B cell (primary cell): ENCODE measurements around the gene TREH. TPM values are rescaled to one million over a fixed set of nuclear protein-coding genes. Genes with fewer than 3 reads are reported as not detected.

Experiments used
- ATAC-seq: fragments of 200-7000 bp; cut with Tn5 transposase; one replicate; pipeline ENCODE4 v1.10.0; 2021; ENCODE audit warnings: low read depth, mild to moderate bottlenecking, moderate number of reproducible peaks, moderate library complexity
- CTCF ChIA-PET: fragments of 350-600 bp; sonication (Branson Sonifier 250); formaldehyde crosslinking; loops from one replicate; lab custom pipeline; 2021; ENCODE audit warnings: antibody characterized with exemption, inconsistent platforms; lab: Charles Lee
- POLR2A ChIA-PET: fragments of 350-600 bp; sonication (Branson Sonifier 250); formaldehyde crosslinking; loops from one replicate; lab custom pipeline; 2021; ENCODE audit warnings: antibody characterized with exemption; lab: Charles Lee
- DNase-seq: peaks from one replicate; pipeline ENCODE4 v3.0.0; 2013
- H2AFZ ChIP-seq: 2 replicates; pipeline ENCODE4 v1.6.1; 2012; ENCODE audit warnings: mild to moderate bottlenecking, low read depth, low read length; ENCODE audit not compliant: insufficient read depth, poor library complexity, severe bottlenecking
- H3K27ac ChIP-seq, 2 donors: 1 replicate in 1 of 2; 2 replicates in 1 of 2; pipeline ENCODE4 v1.5.1; 2012 to 2013; ENCODE audit warnings: low read length in 2 of 2, mild to moderate bottlenecking in 2 of 2, moderate library complexity in 1 of 2
- H3K27me3 ChIP-seq, 4 experiments: fragments of 200-600 bp in 1 of 4; sonication (generic) in 1 of 4; replicated peaks in 1 of 4; 1 replicate in 2 of 4; 2 replicates in 2 of 4; pipeline versions ENCODE4 v1.6.1 to v1.7.0; 2013 to 2016; ENCODE audit warnings: low read length in 3 of 4, mild to moderate bottlenecking in 2 of 4, mixed read lengths in 1 of 4, moderate library complexity in 1 of 4; ENCODE audit not compliant: insufficient read depth in 4 of 4, control insufficient read depth in 3 of 4; ENCODE audit errors: control extremely low read depth in 1 of 4
- H3K36me3 ChIP-seq, 2 experiments: replicated peaks in 1 of 2; 1 replicate in 1 of 2; 2 replicates in 1 of 2; pipeline versions ENCODE4 v1.6.1 to v1.7.1; 2013; ENCODE audit warnings: low read length in 1 of 2; ENCODE audit not compliant: insufficient read depth in 2 of 2, control insufficient read depth in 1 of 2; ENCODE audit errors: control extremely low read depth in 1 of 2, extremely low read depth in 1 of 2
- H3K4me1 ChIP-seq, 2 donors: fragments of 200-600 bp in 1 of 2; sonication (generic) in 1 of 2; 1 replicate in 1 of 2; 2 replicates in 1 of 2; pipeline versions ENCODE4 v1.5.1 to v1.6.1; 2013 to 2017; ENCODE audit warnings: low read length in 2 of 2; ENCODE audit not compliant: control insufficient read depth in 2 of 2, insufficient read depth in 2 of 2
- H3K4me2 ChIP-seq: replicated peaks from 2 replicates; pipeline ENCODE3; 2012; ENCODE audit warnings: mild to moderate bottlenecking, low read depth, low read length; ENCODE audit not compliant: poor library complexity, severe bottlenecking
- H3K4me3 ChIP-seq, 5 experiments: fragments of 200-600 bp in 1 of 5; sonication (generic) in 1 of 5; 1 replicate in 3 of 5; 2 replicates in 2 of 5; pipeline versions ENCODE4 v1.5.1 to v1.7.0; 2011 to 2016; ENCODE audit warnings: low read length in 4 of 5, mild to moderate bottlenecking in 4 of 5, low read depth in 2 of 5, control low read depth in 1 of 5, moderate library complexity in 1 of 5; ENCODE audit not compliant: insufficient read depth in 1 of 5; ENCODE audit errors: control extremely low read depth in 1 of 5, extremely low read depth in 1 of 5
- H3K79me2 ChIP-seq: fragments of 200-600 bp; sonication (generic); one replicate; pipeline ENCODE4 v1.6.0; 2016; ENCODE audit warnings: low read length; ENCODE audit not compliant: control insufficient read depth, insufficient read depth
- H3K9ac ChIP-seq: fragments of 200-600 bp; sonication (generic); 2 replicates; pipeline ENCODE4 v1.6.1; 2017; ENCODE audit warnings: mild to moderate bottlenecking, low read length, moderate library complexity
- H3K9me3 ChIP-seq, 3 donors: one replicate each; pipeline versions ENCODE4 v1.6.1 to v1.7.1; 2013; ENCODE audit warnings: low read length in 2 of 3; ENCODE audit not compliant: control insufficient read depth in 2 of 3, insufficient read depth in 1 of 3; ENCODE audit errors: control extremely low read depth in 1 of 3
- H4K20me1 ChIP-seq: 2 replicates; pipeline ENCODE4 v1.6.0; 2012; ENCODE audit warnings: mild to moderate bottlenecking, low read length; ENCODE audit not compliant: insufficient read depth, control insufficient read depth, poor library complexity, severe bottlenecking
- H3K27ac Mint-ChIP-seq: one replicate; pipeline ENCODE4 v1.8.0; 2021; ENCODE audit warnings: mixed read lengths
- H3K27me3 Mint-ChIP-seq: one replicate; pipeline ENCODE4 v1.8.0; 2021; ENCODE audit warnings: mixed read lengths
- H3K4me1 Mint-ChIP-seq: one replicate; pipeline ENCODE4 v1.8.0; 2021; ENCODE audit warnings: mixed read lengths
- H3K4me3 Mint-ChIP-seq: one replicate; pipeline ENCODE4 v1.8.0; 2021; ENCODE audit warnings: mixed read lengths
- H3K9me3 Mint-ChIP-seq: one replicate; pipeline ENCODE4 v1.8.0; 2022; ENCODE audit warnings: mixed read lengths; ENCODE audit not compliant: insufficient read depth
- EZH2 ChIP-seq: IDR thresholded peaks from 2 replicates; pipeline ENCODE4 v1.6.1; 2012; ENCODE audit warnings: borderline replicate concordance, low read depth, mild to moderate bottlenecking, moderate library complexity, low read length; ENCODE audit not compliant: insufficient read depth, poor library complexity, severe bottlenecking
- WGBS: methylation state at CpG from one replicate; pipeline ENCODE4 v1.1.5; 2013; ENCODE audit warnings: missing lambda C conversion rate; ENCODE audit not compliant: insufficient coverage; 5-methylcytosine and 5-hydroxymethylcytosine counted together
- intact Hi-C: fragments of 100-400 bp; cut with micrococcal nuclease; formaldehyde crosslinking; loops from one replicate; pipeline ENCODE4 v1.10.0; 2022
- polyA plus RNA-seq: library from polyadenylated mRNA; depleted of rRNA; stranded (reverse); fragments of >200 nt; gene quantifications from 2 replicates; pipeline ENCODE4 v1.2.3, GENCODE V29; 2012
- total RNA-seq, 2 donors: library from RNA; stranded (reverse); fragments of 120-200 nt in 1 of 2; gene quantifications; 1 replicate in 1 of 2; 2 replicates in 1 of 2; pipeline versions ENCODE4 v1.2.3 to v1.2.4, GENCODE V29; 2013 to 2022
- TF ChIP-seq, protein P1 (sequence below): fragments of 200-600 bp; IDR thresholded peaks from one replicate; pipeline ENCODE4 v1.8.0; 2022; ENCODE audit warnings: antibody characterized with exemption, mild to moderate bottlenecking

Gene TREH
- total and polyA plus RNA-seq, 2 donors (not counting 1 experiment from before 2014, with no cell fraction given), result not detected

DNA sequence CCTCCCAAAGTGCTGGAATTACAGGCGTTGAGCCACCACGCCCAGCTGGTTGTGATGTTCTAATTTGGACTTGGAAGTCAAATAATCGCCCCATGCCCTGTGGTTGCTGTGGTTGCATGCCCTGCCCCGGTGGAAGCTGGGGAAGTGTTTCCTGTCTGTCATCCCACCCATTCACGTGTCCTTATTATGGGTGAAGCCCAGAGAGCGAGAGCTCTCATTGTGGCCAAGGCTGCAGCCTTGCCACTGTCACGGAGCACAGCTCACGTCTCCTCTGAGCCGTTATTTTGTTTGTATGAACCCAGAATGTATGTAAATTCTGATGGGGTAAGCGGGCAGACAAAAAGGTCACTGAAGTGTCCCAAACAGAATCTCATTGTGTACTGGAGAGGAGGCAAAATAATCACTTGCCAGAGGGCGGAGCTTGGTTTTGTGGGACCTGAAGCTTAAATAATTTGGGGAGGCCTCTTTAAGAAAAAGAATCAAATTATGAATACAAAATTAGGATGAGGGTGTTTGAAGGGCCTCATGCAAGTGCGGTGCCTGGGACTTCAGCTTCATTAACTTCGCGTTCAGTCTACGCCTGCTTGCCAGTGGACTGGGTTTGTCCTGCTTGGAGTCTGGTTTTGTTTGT, 25.8 kb upstream of the TREH start:
- DNase-seq (peak; percentile 46), ATAC-seq (peak; percentile 39)
- H4K20me1 ChIP-seq, result no peaks in the 10 kb centered on the region
- H3K4me3 ChIP-seq, result no peak overlapping the region
- H3K4me2 ChIP-seq, result peak overlapping the region; percentile 51
- peak overlapping the region; percentile 59 for H2AFZ ChIP-seq
- peaks cover 0 to 3% (median 0%) of the 10 kb centered on the region in 4 experiments for H3K27me3 ChIP-seq
- Mint-ChIP-seq H3K4me3 (peak overlapping the region; percentile 73), H3K27ac (peak overlapping the region; percentile 74), H3K27me3 (peaks cover 4% of the 10 kb centered on the region), H3K4me1 (peaks cover 19% of the 10 kb centered on the region), H3K9me3 (peaks cover 3% of the 10 kb centered on the region)
- intact Hi-C loops, result no loop called here
- H3K36me3 ChIP-seq, result no peaks in the 10 kb centered on the region
- 6% methylated on average over 11 of the region's 15 CpGs for WGBS
- H3K9me3 ChIP-seq, result peaks cover 0 to 7% (median 0%) of the 10 kb centered on the region in 3 donors
- TF ChIP-seq, protein P1, sequence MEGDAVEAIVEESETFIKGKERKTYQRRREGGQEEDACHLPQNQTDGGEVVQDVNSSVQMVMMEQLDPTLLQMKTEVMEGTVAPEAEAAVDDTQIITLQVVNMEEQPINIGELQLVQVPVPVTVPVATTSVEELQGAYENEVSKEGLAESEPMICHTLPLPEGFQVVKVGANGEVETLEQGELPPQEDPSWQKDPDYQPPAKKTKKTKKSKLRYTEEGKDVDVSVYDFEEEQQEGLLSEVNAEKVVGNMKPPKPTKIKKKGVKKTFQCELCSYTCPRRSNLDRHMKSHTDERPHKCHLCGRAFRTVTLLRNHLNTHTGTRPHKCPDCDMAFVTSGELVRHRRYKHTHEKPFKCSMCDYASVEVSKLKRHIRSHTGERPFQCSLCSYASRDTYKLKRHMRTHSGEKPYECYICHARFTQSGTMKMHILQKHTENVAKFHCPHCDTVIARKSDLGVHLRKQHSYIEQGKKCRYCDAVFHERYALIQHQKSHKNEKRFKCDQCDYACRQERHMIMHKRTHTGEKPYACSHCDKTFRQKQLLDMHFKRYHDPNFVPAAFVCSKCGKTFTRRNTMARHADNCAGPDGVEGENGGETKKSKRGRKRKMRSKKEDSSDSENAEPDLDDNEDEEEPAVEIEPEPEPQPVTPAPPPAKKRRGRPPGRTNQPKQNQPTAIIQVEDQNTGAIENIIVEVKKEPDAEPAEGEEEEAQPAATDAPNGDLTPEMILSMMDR, result no peak
- TF ChIP-seq EZH2, result no peak
- ChIA-PET POLR2A (interaction anchor here (0.5 to 0.6 kb wide), 2 partner anchors 114 to 579 kb away, joined by 3 to 6 read pairs; no protein-coding TSS in a partner anchor), CTCF (interaction anchor here (0.7 to 1.3 kb wide), 5 partner anchors 16 to 884 kb away, joined by 3 to 6 read pairs (median 4); partner anchors contain the start of gene UPK2)
- H3K79me2 ChIP-seq, result no peaks in the 10 kb centered on the region
- H3K9ac ChIP-seq, result no peak overlapping the region
- no peak overlapping the region for H3K27ac ChIP-seq
- peaks cover 15 to 17% of the 10 kb centered on the region in 2 donors for H3K4me1 ChIP-seq

- ATAC-seq (no peak), DNase-seq (no peak)
- 100% methylated on average over 5 of the region's 5 CpGs for WGBS
- Histone ChIP-seq H3K4me1 (peaks cover 15 to 22% of the 10 kb centered on the region in 2 donors), H3K36me3 (no peaks in the 10 kb centered on the region), H3K27ac (no peak overlapping the region), H3K4me2 (no peak overlapping the region), H2AFZ (no peak overlapping the region), H3K9ac (no peak overlapping the region), H3K4me3 (no peak overlapping the region), H3K79me2 (no peaks in the 10 kb centered on the region), H3K27me3 (no peaks in the 10 kb centered on the region), H3K9me3 (peaks cover 0 to 10% (median 0%) of the 10 kb centered on the region in 3 donors), H4K20me1 (no peaks in the 10 kb centered on the region)
- TF ChIP-seq, protein P1, result no peak
- no peak for TF ChIP-seq EZH2
- peaks cover 4% of the 10 kb centered on the region for H3K27me3 Mint-ChIP-seq
- no peak overlapping the region for H3K4me3 Mint-ChIP-seq
- H3K27ac Mint-ChIP-seq, result no peak overlapping the region
- intact Hi-C loops, result no loop called here
- H3K4me1 Mint-ChIP-seq, result peaks cover 24% of the 10 kb centered on the region
- peaks cover 3% of the 10 kb centered on the region for H3K9me3 Mint-ChIP-seq
- ChIA-PET CTCF (interaction anchor here (0.5 kb wide), 1 partner anchor 278 kb away, joined by 3 read pairs; no protein-coding TSS in a partner anchor), POLR2A (no interaction called here)
These were observed 24.2 kb upstream of the TREH start for GRCh38 chr11:118703563-118704106.
